Smooth muscle cell of the coronary artery (primary cell): ENCODE data around the gene RPN2. TPM values are rescaled to one million over a fixed set of nuclear protein-coding genes. Genes with fewer than 3 reads are reported as not detected.

Experiments
- total RNA-seq: library from RNA; depleted of rRNA; stranded (reverse); fragments of >200 nt; gene quantifications from 2 replicates; pipeline ENCODE4 v1.2.3, GENCODE V29; 2014; ENCODE audit warnings: low replicate concordance

RPN2 gene
- total RNA-seq = 182 and 241 TPM in 2 replicates

DNA sequence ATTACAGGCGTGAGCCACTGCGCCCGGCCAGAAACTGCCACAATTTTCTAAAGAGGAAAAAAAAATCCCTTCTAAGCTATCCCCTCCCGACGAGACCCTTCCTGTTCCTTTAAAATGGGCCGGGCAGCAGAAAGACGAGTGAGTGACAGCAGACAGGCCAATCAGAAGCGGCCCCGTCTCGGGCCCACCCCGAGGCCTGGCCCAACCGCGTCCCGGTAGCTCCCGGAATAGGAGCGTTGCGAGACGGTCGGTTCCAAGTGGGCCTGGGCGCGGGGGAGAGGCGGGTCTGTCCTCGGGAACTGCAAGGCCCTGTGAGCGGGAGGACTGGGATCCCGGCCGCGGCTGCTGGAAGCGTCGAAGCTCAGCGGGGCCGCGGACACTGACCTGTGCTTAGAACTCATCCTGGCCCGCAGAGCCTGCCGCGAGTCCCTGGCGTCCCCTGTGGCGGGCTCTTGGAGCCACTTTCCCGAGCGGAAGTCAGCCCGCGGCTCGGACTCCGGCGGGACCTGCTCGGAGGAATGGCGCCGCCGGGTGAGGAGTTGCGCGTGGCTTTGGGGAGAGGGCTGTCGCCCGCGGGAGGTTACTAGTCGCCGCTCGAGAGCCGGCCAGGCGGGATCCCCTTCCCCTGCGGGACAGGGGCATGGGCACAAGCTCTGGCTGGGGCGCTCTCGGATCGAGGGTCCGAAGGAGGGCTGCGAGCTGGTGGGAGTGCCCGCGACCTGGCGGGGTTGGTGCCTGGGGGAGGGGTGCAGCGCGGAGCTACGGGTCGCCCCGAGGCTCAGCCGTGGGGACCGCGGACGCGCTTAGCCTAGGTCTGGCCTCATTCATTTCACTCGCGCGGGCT, at the start of gene RPN2, which contains the start of gene MROH8:
RPN2 (plus strand) TSS at position 492 of the 844 bp plus-strand sequence; CDS start at position 519, 27 bp downstream.
MROH8 (minus strand) TSS at position 710 of the 844 bp plus-strand sequence.

DNA sequence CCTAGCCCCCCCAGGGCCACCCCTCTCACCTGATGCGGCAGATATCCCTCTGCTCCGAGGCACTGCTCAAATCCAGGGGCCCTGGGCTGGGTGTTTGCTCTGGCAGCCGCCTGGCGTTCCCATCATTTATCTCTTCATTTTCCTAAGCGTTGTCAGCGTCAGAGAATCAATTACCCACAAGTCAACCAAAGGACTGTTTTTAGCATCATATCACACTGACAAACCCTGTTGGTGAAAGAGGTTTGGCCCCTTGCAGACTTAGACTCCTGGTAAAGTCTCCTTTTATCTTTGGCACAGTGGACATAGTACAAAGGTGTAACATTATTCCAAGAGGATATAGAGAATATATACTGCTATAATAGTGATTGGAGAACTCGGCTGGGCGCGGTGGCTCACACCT, 82.6 kb downstream of the RPN2 start, which contains the start of gene GHRH:
GHRH (minus strand) TSS at position 101 of the 400 bp plus-strand sequence. CDS start 4,925 bp downstream, outside the sequence.

Other genes with a start within 250 kb of the RPN2 start
- 11.1 and 44.2 TPM in 2 replicates for gene SAMHD1, start 227.6 kb upstream of the RPN2 start, total RNA-seq
- gene RBL1, start 83.3 kb upstream of the RPN2 start, total RNA-seq = 2.8 and 4.2 TPM in 2 replicates
- 0.35 and 1.1 TPM in 2 replicates for gene MROH8, start 218 bp downstream of the RPN2 start, total RNA-seq
- gene GHRH, start 82.5 kb downstream of the RPN2 start, total RNA-seq = not detected in 2 replicates
- 15.8 and 18.9 TPM in 2 replicates for gene MANBAL, start 110.3 kb downstream of the RPN2 start, total RNA-seq
- gene SRC, start 166.8 kb downstream of the RPN2 start, total RNA-seq = 11.4 and 21.4 TPM in 2 replicates